AG09319 (cell line): Measurements from ENCODE around the gene PIK3R5.

Experiments used
- DNase-seq: peaks from one replicate; pipeline ENCODE4 v3.0.0-alpha.2; 2010; ENCODE audit warnings: low read depth; ENCODE audit errors: extremely low read depth
- CTCF ChIP-seq: IDR thresholded peaks from 2 replicates; pipeline ENCODE4 v1.5.1; 2011; ENCODE audit warnings: low read depth, mild to moderate bottlenecking, inconsistent platforms, low read length, moderate library complexity

Gene PIK3R5

GRCh38 chr17:8981443-8981842 lies 15.9 kb upstream of the PIK3R5 start:
- DNase-seq = no peak

GRCh38 chr17:8979715-8980114 lies 14.2 kb upstream of the PIK3R5 start:
- no peak for TF ChIP-seq CTCF
- DNase-seq = no peak

More at GRCh38 chr17:8981443-8981842, 15.9 kb upstream of the PIK3R5 start:
- no peak for TF ChIP-seq CTCF

- TF ChIP-seq CTCF = no peak
- no peak for DNase-seq
Measured at GRCh38 chr17:8976638-8977037, 11.1 kb upstream of the PIK3R5 start.

GRCh38 chr17:8975091-8975725 lies 9.7 kb upstream of the PIK3R5 start:
- no peak for DNase-seq
- no peak for TF ChIP-seq CTCF

- no peak for TF ChIP-seq CTCF
- no peak for DNase-seq
Measured at GRCh38 chr17:8969901-8970300, 4.4 kb upstream of the PIK3R5 start.

- no peak for TF ChIP-seq CTCF
- no peak for DNase-seq
Measured at GRCh38 chr17:8968503-8968902, 3.0 kb upstream of the PIK3R5 start.

- no peak for DNase-seq
- no peak for TF ChIP-seq CTCF
Measured at GRCh38 chr17:8967861-8968260, 2.4 kb upstream of the PIK3R5 start.
